ENCODE data around the gene CLEC6A. TPM values are rescaled to one million over a fixed set of nuclear protein-coding genes. Genes with fewer than 3 reads are reported as not detected.

CLEC6A gene
- total RNA-seq, 1 donor from 2014 or later = not detected

Other genes starting within 250 kb of the CLEC6A start
- gene FAM90A1, start 228.3 kb upstream of the CLEC6A start, total RNA-seq = 0.30 TPM
- gene CLEC4D, start 57.5 kb downstream of the CLEC6A start, total RNA-seq = not detected
- gene CLEC4E, start 84.9 kb downstream of the CLEC6A start, total RNA-seq = 0.19 TPM
- gene AICDA, start 156.9 kb downstream of the CLEC6A start, total RNA-seq = not detected
- gene MFAP5, start 206.9 kb downstream of the CLEC6A start, total RNA-seq = 55.8 TPM
- gene RIMKLB, start 242.0 kb downstream of the CLEC6A start, total RNA-seq = 14.0 TPM